Breast epithelium (tissue), 4 donors: ENCODE measurements around the gene C11orf98. TPM values are rescaled to one million over a fixed set of nuclear protein-coding genes. Genes with fewer than 3 reads are reported as not detected.
"Not testable (repeated sequence)": the region's sequence is repeated elsewhere in the genome, so short reads cannot be mapped to it uniquely, and the experiment has no call there.

Source experiments
- DNase-seq, 2 donors: peaks; one replicate each; pipeline ENCODE4 v3.0.0-alpha.2; 2019; ENCODE audit warnings: low spot score in 2 of 2
- H3K27ac ChIP-seq, 2 donors: fragments of 200-600 bp; sonication (generic) in 1 of 2; one replicate each; pipeline ENCODE4 v1.5.1; 2016 to 2019; ENCODE audit warnings: mild to moderate bottlenecking in 1 of 2
- H3K27me3 ChIP-seq, 2 donors: fragments of 200-600 bp; sonication (generic) in 1 of 2; one replicate each; pipeline versions ENCODE4 v1.5.1 to v1.6.0; 2017 to 2019; ENCODE audit warnings: control low read depth in 1 of 2, mild to moderate bottlenecking in 1 of 2
- H3K36me3 ChIP-seq: fragments of 200-600 bp; one replicate; pipeline ENCODE4 v1.5.1; 2019
- H3K4me1 ChIP-seq, 2 donors: fragments of 200-600 bp; sonication (generic); one replicate each; pipeline ENCODE4 v1.5.1; 2016 to 2019; ENCODE audit warnings: control low read depth in 1 of 2
- H3K4me3 ChIP-seq, 3 donors: fragments of 200-600 bp; sonication (generic); 1 replicate in 2 of 3; 2 replicates in 1 of 3; pipeline ENCODE4 v1.5.1; 2016 to 2019; ENCODE audit warnings: mild to moderate bottlenecking in 3 of 3, moderate library complexity in 2 of 3
- H3K9me3 ChIP-seq, 2 donors: fragments of 200-600 bp; sonication (generic) in 1 of 2; one replicate each; pipeline ENCODE4 v1.5.1; 2016 to 2019; ENCODE audit warnings: control low read depth in 1 of 2
- CTCF ChIP-seq, 3 donors: fragments of 450-650 bp; IDR thresholded peaks; one replicate each; pipeline ENCODE4 v1.5.1; 2016 to 2017; ENCODE audit warnings: antibody characterized with exemption in 3 of 3, mild to moderate bottlenecking in 3 of 3, moderate library complexity in 3 of 3
- POLR2A ChIP-seq: fragments of 450-650 bp; IDR thresholded peaks from one replicate; pipeline ENCODE4 v1.6.1; 2016; ENCODE audit warnings: antibody characterized with exemption, mild to moderate bottlenecking, moderate library complexity
- POLR2AphosphoS5 ChIP-seq, 3 donors: sonication (generic); formaldehyde crosslinking; IDR thresholded peaks; one replicate each; pipeline ENCODE4 v1.6.1; 2017; ENCODE audit warnings: antibody characterized with exemption in 3 of 3
- intact Hi-C: fragments of 100-400 bp; cut with DNase I; formaldehyde crosslinking; loops from one replicate; pipeline ENCODE4 v1.15.1; 2023; ENCODE audit warnings: low total_unique reads
- total RNA-seq, 3 donors: library from RNA; depleted of rRNA; stranded (reverse); fragments of >200 nt; gene quantifications; one replicate each; pipeline ENCODE4 v1.1.0, GENCODE V29; 2016

Gene C11orf98
- total RNA-seq, 3 donors from 2014 or later: 22.9 to 42.9 (median 25.2) TPM

GRCh38 chr11:62676698-62677097 is 11.7 kb upstream of the C11orf98 start:
- no peak for DNase-seq
- Histone ChIP-seq H3K27me3 (no peaks in the 10 kb centered on the region), H3K27ac (no peak overlapping the region), H3K4me1 (peaks cover 3 to 13% of the 10 kb centered on the region in 2 donors), H3K9me3 (no peaks in the 10 kb centered on the region), H3K4me3 (no peak overlapping the region), H3K36me3 (no peaks in the 10 kb centered on the region)
- TF ChIP-seq POLR2A: no peak
- no peak for TF ChIP-seq POLR2AphosphoS5 (IDR thresholded peaks at IDR 0.05)
- intact Hi-C loops: loop anchor here (5.0 kb wide), 1 partner anchor 859 kb away; the partner anchor contains the start of gene FADS1

- not testable (repeated sequence) for H3K9me3 ChIP-seq, H3K4me3 ChIP-seq, DNase-seq, H3K36me3 ChIP-seq, H3K27ac ChIP-seq, H3K27me3 ChIP-seq
- intact Hi-C loops: loop anchor here (5.0 kb wide), 1 partner anchor 858 kb away; the partner anchor contains the start of gene FADS1
- peaks cover 5 to 13% of the 10 kb centered on the region in 2 donors for H3K4me1 ChIP-seq
These were observed 10.4 kb upstream of the C11orf98 start for GRCh38 chr11:62675415-62675814.

GRCh38 chr11:62673196-62673525 is 8.2 kb upstream of the C11orf98 start:
- Histone ChIP-seq H3K4me3 (no peak overlapping the region), H3K36me3 (no peaks in the 10 kb centered on the region), H3K27ac (peak overlapping the region; percentile 90 to 93), H3K4me1 (peaks cover 3 to 11% of the 10 kb centered on the region in 2 donors), H3K27me3 (no peaks in the 10 kb centered on the region), H3K9me3 (no peaks in the 10 kb centered on the region)
- intact Hi-C loops: no loop called here
- no peak for DNase-seq
- TF ChIP-seq CTCF (IDR thresholded peaks at IDR 0.05) (no peak), POLR2AphosphoS5 (IDR thresholded peaks at IDR 0.05) (no peak), POLR2A (no peak)

GRCh38 chr11:62671608-62672389 is 6.8 kb upstream of the C11orf98 start, which contains the start of the genes LBHD1 and UQCC3:
Gene LBHD1 (minus strand): TSS chr11:62672267. CDS start chr11:62670031, 2,236 bp downstream.
Gene UQCC3 (plus strand): TSS chr11:62671673. CDS start chr11:62671746, 73 bp downstream.
- Histone ChIP-seq H3K4me1 (peaks cover 4 to 16% of the 10 kb centered on the region in 2 donors), H3K36me3 (no peaks in the 10 kb centered on the region), H3K9me3 (no peaks in the 10 kb centered on the region), H3K27ac (peak within 1 kb of the TSS; percentile 90 to 93), H3K4me3 (peak within 1 kb of the TSS; percentile 77 to 84 (median 80)), H3K27me3 (no peaks in the 10 kb centered on the region)
- peak; percentile 72 to 75 for DNase-seq
- TF ChIP-seq CTCF (IDR thresholded peaks at IDR 0.05) (no peak), POLR2AphosphoS5 (IDR thresholded peaks at IDR 0.05) (peak; percentile 34 to 69 (median 50)), POLR2A (peak; percentile 49)
- intact Hi-C loops: loop anchor here (1.0 kb wide), 1 partner anchor 23 kb away; no protein-coding TSS in a partner anchor

GRCh38 chr11:62671236-62671607 is 6.2 kb upstream of the C11orf98 start:
- Histone ChIP-seq H3K27ac (peak overlapping the region; percentile 90 to 93), H3K36me3 (no peaks in the 10 kb centered on the region), H3K9me3 (no peaks in the 10 kb centered on the region), H3K4me3 (peak overlapping the region; percentile 77 to 84 (median 80)), H3K27me3 (no peaks in the 10 kb centered on the region), H3K4me1 (peaks cover 10 to 22% of the 10 kb centered on the region in 2 donors)
- TF ChIP-seq CTCF (IDR thresholded peaks at IDR 0.05) (no peak), POLR2AphosphoS5 (IDR thresholded peaks at IDR 0.05) (no peak), POLR2A (no peak)
- intact Hi-C loops: no loop called here
- DNase-seq: no peak

GRCh38 chr11:62669420-62670161 is 4.6 kb upstream of the C11orf98 start:
- TF ChIP-seq CTCF (IDR thresholded peaks at IDR 0.05) (no peak), POLR2AphosphoS5 (IDR thresholded peaks at IDR 0.05) (no peak), POLR2A (no peak)
- intact Hi-C loops: no loop called here
- peaks cover 10 to 23% of the 10 kb centered on the region in 2 donors for H3K4me1 ChIP-seq
- H3K9me3 ChIP-seq: no peaks in the 10 kb centered on the region
- no peak overlapping the region for H3K27ac ChIP-seq
- H3K36me3 ChIP-seq: no peaks in the 10 kb centered on the region
- no peaks in the 10 kb centered on the region for H3K27me3 ChIP-seq
- H3K4me3 ChIP-seq: no peak overlapping the region
- DNase-seq: no peak
